ENCODE results near the gene NLRC5. TPM values are rescaled to one million over a fixed set of nuclear protein-coding genes. Genes with fewer than 3 reads are reported as not detected.

Gene NLRC5
- total and polyA plus RNA-seq, 8 donors: 4.6 to 26.6 (median 9.9) TPM

- ATAC-seq: no peak
Measured at GRCh38 chr16:57123974-57124674, 134.8 kb downstream of the NLRC5 start.

GRCh38 chr16:57125376-57125775, 136.0 kb downstream of the NLRC5 start:
- intact Hi-C loops (cut with DNase I): no loop called here
- H3K4me3 ChIP-seq: no peak overlapping the region
- TF ChIP-seq, protein P1, sequence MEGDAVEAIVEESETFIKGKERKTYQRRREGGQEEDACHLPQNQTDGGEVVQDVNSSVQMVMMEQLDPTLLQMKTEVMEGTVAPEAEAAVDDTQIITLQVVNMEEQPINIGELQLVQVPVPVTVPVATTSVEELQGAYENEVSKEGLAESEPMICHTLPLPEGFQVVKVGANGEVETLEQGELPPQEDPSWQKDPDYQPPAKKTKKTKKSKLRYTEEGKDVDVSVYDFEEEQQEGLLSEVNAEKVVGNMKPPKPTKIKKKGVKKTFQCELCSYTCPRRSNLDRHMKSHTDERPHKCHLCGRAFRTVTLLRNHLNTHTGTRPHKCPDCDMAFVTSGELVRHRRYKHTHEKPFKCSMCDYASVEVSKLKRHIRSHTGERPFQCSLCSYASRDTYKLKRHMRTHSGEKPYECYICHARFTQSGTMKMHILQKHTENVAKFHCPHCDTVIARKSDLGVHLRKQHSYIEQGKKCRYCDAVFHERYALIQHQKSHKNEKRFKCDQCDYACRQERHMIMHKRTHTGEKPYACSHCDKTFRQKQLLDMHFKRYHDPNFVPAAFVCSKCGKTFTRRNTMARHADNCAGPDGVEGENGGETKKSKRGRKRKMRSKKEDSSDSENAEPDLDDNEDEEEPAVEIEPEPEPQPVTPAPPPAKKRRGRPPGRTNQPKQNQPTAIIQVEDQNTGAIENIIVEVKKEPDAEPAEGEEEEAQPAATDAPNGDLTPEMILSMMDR (IDR thresholded peaks at IDR 0.05): no peak
- no peaks in the 10 kb centered on the region for H3K4me1 ChIP-seq
- no peak for ATAC-seq
- no peak for DNase-seq
- 91 to 98% methylated on average over 4 of the region's 4 CpGs for WGBS, 2 donors
- H3K36me3 ChIP-seq: no peaks in the 10 kb centered on the region
- H3K27me3 ChIP-seq: no peaks in the 10 kb centered on the region
- no peak for FAIRE-seq
- H3K9me3 ChIP-seq: no peaks in the 10 kb centered on the region
- H3K27ac ChIP-seq: no peak overlapping the region

More at GRCh38 chr16:57123974-57124674, 134.8 kb downstream of the NLRC5 start:
- TF ChIP-seq, protein P1 (IDR thresholded peaks at IDR 0.05): no peak
- no peaks in the 10 kb centered on the region for H3K27me3 ChIP-seq
- H3K36me3 ChIP-seq: no peaks in the 10 kb centered on the region
- H3K4me3 ChIP-seq: no peak overlapping the region
- H3K9me3 ChIP-seq: no peaks in the 10 kb centered on the region
- intact Hi-C loops (cut with DNase I): no loop called here
- WGBS, 2 donors: 79 to 81% methylated on average over 11 of the region's 11 CpGs
- no peaks in the 10 kb centered on the region for H3K4me1 ChIP-seq
- FAIRE-seq (no peak), DNase-seq (no peak)
- no peak overlapping the region for H3K27ac ChIP-seq

GRCh38 chr16:57125969-57126368, 136.6 kb downstream of the NLRC5 start:
- FAIRE-seq (no peak), DNase-seq (no peak), ATAC-seq (no peak)
- Histone ChIP-seq H3K36me3 (no peaks in the 10 kb centered on the region), H3K27ac (no peak overlapping the region), H3K4me3 (no peak overlapping the region), H3K4me1 (no peaks in the 10 kb centered on the region), H3K27me3 (no peaks in the 10 kb centered on the region), H3K9me3 (no peaks in the 10 kb centered on the region)
- TF ChIP-seq, protein P1 (IDR thresholded peaks at IDR 0.05): no peak
- intact Hi-C loops (cut with DNase I): no loop called here
- WGBS, 2 donors: 97 to 99% methylated on average over 4 of the region's 4 CpGs

- intact Hi-C loops (cut with DNase I): no loop called here
- no peaks in the 10 kb centered on the region for H3K36me3 ChIP-seq
- no peak overlapping the region for H3K4me3 ChIP-seq
- DNase-seq: no peak
- H3K27ac ChIP-seq: no peak overlapping the region
- H3K4me1 ChIP-seq: no peaks in the 10 kb centered on the region
- H3K9me3 ChIP-seq: no peaks in the 10 kb centered on the region
- ATAC-seq: no peak
- TF ChIP-seq, protein P1 (IDR thresholded peaks at IDR 0.05): no peak
- no peak for FAIRE-seq
- WGBS, 2 donors: 88 to 92% methylated on average over 4 of the region's 4 CpGs
- no peaks in the 10 kb centered on the region for H3K27me3 ChIP-seq
Measured at GRCh38 chr16:57126411-57126810, 137.1 kb downstream of the NLRC5 start.

DNA sequence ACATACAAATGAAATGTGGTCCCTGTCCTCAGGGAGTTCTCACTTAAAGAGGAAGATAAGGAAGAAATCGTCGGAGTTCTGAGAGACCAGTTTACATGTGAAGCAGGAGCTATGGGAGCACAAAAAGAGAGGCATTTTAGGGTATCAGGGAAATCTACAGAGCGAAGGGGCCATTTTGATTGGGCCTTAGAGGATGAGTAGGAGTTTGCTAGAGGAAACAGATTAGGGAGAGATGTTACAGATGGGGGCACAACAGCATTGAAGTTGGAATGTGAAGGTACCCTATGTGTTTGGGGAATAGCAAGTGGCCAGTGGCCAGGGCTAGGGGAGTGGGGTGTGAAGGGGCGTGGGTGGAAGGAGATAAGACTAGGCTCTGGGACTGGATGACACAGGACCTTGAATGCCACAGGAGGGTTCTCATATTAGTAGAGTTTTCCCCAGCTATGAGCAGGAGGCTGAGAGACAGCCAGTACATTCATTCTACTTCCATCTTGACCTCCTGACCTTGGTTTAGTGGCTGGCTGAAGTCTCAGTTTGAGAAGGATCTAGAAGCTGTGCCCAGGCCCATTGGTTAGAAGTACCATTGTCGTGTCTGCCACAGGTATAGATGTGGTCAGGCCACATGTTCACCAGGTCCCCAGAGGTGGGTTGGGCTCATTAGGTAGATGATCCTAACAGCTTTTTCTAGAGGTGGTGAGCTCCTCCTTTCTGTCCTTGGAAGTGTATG, 137.8 kb downstream of the NLRC5 start:
- no peak for ATAC-seq
- TF ChIP-seq, protein P1 (IDR thresholded peaks at IDR 0.05): no peak
- H3K9me3 ChIP-seq: no peaks in the 10 kb centered on the region
- intact Hi-C loops (cut with DNase I): no loop called here
- no peaks in the 10 kb centered on the region for H3K36me3 ChIP-seq
- H3K27me3 ChIP-seq: no peaks in the 10 kb centered on the region
- no peak overlapping the region for H3K4me3 ChIP-seq
- no peaks in the 10 kb centered on the region for H3K4me1 ChIP-seq
- FAIRE-seq: no peak
- H3K27ac ChIP-seq: no peak overlapping the region
- WGBS, 2 donors: 87 to 93% methylated on average over 5 of the region's 5 CpGs
- DNase-seq: no peak

Data from pancreas (tissue), 10 donors.